Stimulated activated CD4-positive, alpha-beta T cell treated with anti-CD3 and anti-CD28 coated beads, Interleukin-15, amount 100 ng/mL, for 24 hours (primary cell): ENCODE measurements around the gene CNRIP1.
A peak's percentile ranks its signal among the peaks of the same experiment; 100 is the strongest.

Source experiments
- DNase-seq: peaks from one replicate; pipeline ENCODE4 v3.0.0-alpha.2; 2020

The CNRIP1 gene

DNA sequence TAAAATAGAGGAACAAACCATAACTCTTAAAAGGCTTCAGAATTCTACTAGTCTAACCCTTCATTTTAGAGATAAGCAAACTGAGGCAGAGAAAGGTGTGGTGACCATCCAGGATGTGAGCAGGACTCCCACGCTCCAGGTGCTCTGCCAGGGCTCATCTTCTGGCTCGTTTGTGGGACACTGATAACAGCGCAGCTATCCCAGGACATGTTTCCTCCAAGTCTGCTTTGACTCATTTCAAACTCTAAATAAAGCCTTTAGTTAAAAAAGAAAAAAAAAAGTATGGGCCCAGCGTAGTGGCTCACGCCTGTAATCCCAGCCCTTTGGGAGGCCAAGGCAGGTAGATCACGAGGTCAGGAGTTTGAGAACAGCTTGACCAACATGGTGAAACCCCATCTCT is 28.4 kb downstream of the CNRIP1 start:
- DNase-seq = no peak

DNA sequence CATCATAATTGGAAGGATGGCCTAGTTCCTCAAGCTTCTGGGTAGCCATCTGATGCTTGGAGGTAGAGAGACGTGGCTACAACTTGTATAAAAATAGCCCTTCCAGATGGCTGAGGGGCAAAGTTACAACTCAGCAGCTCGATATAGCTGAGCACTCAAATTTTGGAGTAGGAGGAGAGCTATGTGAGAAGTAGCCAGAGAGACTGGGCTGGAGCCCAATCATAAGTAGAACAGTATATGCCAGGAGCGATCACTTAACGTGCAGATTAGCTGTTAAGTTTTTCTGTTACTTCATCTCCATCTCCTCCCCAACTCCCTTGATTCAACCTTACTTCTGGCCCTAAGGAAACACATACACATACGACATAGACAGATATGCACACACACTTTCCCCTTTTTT is 28.8 kb downstream of the CNRIP1 start:
- no peak for DNase-seq

DNA sequence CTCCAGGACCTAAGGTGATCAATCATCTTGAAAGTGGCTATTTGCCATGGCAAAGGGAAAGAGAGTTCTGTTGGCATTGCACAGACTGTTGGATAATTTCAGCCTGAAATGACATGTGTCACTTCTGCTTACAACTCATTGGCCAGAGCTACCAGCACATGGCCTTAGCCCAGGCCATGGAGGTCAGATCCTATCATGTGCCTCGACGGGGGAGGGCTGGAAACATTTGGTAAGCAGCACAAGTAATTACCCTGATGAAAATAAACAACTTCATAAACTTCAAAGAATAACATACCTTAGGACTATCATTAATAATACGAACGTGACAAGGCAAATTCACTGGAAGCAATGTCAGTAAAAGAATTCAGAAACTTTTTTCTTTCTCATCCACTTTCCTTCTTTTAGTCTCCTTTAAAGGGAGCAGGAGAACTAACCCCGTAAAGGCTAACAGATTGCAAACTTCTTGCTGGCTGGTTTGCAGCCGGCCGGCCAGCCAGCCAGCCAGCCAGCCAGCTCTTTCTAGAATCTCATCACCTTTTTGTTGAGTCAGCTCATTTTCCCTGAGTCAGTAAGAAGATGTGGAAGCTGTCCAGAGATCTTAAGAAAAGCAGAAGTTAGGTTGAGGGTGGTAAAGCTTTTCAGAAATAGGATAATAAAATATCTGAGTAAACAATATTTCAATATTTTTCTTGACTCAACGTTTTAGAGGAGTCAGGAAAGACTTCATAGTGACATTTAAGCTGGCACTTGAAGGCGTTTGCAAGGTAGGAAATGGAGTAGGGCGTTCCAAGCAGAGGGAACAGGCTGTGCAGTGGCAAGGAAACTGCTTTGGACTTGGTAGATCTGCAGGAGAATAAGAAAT is 31.9 kb downstream of the CNRIP1 start:
- DNase-seq = no peak

DNA sequence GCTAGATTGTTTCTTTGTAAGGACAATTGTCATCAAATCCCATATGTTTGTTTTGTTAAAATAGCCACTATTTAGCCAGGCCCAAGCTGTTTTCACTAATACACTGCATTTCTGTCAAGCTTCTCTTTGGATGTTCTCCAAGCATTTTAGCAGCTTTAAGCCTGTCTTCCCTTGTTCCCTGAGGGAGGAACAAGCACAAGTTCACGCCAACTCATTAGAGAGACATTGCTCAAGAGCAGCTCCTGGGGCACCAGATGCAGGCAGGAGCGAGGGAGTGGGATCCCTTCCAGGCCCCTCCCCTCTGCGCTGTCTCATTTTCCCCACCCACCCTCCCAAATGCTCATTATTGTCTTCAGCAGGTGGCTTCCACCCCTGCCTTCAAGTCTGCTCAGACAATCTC is 34.9 kb downstream of the CNRIP1 start:
- no peak for DNase-seq

DNA sequence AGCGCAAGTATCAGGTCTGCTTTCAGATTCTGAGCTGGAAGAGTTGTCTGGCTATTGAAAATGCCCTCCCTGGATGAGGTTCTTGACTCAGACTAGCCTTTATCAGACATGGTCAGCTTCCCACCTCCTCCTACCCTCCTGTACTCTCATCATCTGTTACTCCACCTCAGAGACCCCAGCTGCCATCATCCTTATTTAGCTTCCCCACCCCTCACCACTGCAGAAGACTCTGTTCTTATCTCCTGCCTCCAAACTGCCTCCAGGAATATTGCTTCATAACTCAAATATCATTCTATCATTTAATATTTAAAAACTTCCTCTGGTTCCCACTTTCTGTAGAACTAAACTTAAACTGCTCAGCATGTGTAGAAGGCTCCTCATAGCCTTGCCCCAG is 36.3 kb downstream of the CNRIP1 start:
- no peak for DNase-seq

DNA sequence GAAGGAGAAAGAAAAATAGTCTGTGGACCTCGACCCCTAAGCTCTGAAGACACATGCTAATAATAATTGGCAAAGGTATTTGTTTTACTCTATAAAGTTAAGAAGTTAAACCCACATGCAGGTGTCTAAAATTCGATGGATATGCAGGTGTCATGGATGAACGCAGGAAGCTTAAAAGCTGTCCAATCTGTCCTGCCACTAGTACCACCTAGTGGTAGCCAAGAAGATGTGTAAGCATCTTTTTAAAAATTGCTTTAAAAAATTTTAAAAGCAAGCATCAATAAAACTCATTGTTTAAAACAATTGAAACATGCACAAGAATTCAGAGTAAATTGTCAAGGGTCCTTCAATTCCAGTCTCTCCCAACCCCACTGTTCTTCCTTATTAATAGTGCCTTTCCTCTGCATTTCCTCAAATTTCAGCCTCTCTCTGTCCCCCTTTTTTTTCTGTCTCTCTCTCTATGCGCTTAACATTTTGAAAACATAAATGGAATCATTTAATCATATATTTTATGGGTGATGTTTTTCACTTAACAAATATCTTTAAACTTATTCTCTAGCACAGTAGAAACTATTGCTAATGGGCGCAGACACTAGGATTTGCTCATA is 36.8 kb downstream of the CNRIP1 start:
- peak; percentile 9 for DNase-seq

DNA sequence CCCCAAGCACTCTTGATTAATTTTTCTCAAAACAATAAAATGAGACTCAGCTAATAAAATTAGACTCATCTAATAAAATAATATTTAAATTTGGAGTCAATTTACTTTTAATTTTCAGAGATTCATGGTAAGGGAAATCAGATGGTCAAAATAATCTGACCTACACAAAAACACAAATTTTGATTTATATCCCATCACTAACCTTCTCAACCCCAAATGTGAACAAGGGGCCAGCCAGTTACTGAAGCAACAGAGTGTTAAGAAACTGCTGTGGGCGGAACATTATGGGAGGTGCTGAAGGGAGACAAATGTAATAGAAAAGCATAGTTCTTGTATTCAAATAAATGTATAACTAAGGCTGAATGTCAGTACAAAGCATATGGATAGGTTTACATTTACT is 39.0 kb downstream of the CNRIP1 start:
- no peak for DNase-seq

DNA sequence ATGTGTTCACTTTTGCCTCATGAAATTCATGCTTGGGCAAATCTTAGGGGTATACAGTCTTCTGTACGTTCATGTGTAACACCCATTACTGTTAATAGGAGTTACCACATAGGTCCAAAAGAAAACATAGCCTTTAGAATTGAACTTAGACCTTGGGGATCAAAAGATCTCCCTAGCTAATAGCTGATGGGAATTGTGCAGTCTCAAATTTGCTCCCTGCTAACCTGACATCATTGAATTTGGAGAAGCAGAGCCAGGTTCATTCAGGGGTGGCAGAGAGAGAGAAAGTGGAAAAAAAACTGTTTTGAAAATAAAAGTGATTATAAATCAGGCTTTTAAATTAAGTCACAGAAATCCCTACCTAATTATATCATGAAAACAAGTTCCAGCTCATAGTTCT is 39.4 kb downstream of the CNRIP1 start:
- DNase-seq = no peak

DNA sequence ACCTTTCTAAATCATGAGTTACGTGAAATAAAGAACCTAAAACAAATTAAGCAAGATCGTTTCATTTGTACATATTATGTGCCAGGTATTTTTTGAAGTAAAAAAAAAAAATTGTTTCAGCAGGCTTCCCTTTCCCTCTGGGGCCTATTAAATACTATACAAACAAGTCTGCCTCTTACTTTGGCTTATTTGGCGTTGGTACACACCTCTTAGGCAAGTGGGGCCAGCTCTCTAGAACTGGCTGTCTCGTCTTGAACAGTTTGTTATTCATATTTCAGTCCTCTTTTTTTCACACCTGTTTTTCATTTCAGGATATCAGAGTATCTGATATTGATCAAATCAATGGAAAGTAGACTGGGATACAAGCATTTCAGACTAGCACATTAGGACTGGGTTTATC is 40.1 kb downstream of the CNRIP1 start:
- DNase-seq = no peak

DNA sequence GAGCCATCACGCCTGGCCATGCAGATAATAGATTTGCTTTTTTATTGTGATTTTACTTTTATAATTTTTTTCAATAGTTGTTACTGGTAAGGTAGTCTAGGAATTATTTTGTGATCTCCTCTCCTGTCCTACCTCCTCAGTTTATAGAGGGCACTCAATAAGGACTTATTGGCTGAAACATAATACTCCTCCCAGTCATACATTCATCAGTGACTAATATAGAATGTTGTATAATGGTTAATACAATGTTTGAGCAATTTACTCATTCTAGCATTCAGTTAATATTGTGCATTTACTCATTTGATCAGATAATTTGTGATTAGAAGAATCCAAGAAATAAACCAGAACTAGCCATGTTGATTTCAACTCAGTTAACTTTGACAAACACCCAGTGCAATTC is 41.6 kb downstream of the CNRIP1 start:
- DNase-seq = no peak

DNA sequence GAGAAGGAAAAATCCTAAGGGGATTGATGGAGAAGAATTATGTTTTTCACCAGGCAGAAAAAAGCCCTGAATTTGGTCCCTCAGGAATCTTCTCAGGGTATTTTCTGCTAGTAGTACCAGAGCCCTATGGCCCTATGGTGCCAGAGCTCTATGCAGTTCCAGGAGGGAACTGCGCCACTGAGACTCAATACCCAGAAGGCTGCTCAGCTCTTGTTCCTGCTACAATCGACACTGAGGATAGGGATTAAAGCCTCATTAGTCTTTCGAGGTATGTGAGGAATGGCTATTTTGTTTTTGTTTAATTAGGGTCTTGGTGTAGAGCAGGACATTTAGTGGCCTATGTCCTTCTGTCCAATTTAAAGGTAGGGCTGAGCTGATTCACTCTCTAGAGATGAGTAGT is 45.7 kb downstream of the CNRIP1 start:
- no peak for DNase-seq

DNA sequence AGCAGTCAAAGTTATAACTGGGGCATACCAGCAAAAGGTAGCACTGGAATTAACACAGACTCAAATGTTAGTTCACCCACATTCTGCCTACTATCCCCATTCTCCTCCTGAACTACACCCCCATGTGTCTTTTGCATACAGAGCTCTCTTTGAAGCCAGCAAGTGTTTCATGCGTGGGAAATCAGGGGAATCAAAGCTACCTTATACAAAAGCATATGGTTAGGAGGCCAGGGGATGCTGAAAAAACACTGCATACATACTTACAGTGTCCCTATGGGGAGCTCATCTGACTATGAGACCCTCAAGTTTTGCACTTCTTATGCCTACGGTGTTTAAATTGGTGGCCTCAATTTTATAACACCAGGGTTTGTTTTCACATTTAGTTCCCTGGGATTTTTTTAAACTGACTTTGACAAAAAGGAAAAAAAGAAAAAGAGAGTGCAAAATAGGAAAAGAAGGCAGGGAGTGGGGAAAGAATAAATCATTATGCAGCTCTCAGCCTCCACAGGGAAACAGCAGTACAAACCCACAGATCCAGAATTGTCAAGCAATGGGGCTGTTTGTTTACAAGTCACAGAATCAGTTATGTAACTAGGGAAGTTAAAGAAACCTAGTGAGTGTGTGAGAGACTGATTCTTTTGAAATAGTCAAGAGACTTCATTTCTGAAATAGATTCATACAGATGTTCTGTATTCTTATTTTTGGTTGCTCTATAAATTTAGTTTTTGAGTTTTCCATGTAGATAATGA is 47.3 kb downstream of the CNRIP1 start:
- DNase-seq = no peak

DNA sequence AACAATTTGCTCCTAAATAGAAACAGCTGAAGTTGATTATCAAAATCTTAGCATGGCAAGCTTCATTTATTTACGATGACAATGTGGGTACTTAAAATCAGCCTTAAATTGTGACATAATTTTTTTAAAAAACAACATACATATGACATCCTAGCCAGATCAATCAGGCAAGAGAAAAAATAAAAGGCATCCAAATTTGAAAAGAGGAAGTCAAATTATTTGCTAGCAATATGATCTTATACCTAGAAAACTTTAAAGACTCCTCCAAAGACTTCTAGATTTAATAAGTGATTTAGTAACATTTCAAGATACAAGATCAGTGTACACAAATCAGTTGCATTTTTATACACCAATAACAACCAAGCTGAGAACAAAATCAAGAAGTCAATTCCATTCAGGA is 53.1 kb downstream of the CNRIP1 start:
- no peak for DNase-seq

DNA sequence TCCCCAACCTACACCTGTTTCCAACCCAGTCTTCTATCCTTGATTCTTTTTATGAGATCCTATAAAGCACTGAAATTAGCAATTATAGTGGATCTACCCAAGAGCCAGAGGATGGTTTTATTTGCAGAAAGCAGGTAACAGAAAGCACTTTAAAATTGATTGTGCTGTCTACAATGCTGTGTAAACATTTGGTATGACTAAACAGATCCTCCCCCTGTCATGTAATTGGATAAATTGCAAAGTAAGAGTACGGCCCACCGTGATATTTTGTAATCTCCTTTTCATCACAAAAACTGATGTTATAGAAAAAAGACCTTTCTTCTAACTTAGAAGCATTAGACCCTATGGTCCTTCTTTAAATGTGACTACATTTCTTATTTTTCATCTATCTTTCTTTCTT is 56.1 kb downstream of the CNRIP1 start:
- no peak for DNase-seq

DNA sequence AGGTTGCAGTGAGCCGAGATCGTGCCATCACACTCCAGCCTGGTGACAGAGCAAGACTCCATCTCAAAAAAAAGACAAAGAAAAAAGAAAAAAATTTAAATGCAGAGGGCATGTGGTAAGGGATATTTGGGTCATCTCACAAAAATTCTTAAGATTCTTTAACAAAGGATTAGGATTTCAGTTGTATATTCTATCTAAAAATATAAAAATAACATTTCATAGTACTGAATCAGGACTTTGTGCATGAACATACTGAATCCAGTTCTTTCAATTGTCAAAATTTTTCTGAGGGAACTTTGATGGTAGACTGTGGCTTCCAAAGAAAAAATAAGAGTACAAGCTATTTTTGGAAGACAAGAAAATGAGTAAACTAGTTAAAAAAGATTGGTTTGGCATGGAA is 60.9 kb downstream of the CNRIP1 start:
- DNase-seq = no peak

DNA sequence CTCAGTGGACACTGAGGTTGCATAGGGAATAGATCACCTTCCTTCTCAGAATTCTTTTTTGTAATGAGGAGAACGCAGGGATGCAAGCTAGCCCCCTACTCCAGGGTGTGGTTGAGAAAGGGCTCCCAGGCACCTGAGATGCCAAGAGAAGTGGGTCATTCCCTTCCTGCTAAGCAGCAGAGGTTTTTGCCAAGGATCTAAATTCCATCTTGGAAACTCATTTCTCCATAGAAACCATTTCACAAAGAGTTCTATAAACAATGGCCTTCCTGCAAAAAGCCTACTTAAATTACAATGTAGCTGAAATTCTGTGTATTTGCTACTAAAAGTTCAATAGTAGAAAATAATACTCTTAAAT is 63.7 kb downstream of the CNRIP1 start:
- DNase-seq = no peak

DNA sequence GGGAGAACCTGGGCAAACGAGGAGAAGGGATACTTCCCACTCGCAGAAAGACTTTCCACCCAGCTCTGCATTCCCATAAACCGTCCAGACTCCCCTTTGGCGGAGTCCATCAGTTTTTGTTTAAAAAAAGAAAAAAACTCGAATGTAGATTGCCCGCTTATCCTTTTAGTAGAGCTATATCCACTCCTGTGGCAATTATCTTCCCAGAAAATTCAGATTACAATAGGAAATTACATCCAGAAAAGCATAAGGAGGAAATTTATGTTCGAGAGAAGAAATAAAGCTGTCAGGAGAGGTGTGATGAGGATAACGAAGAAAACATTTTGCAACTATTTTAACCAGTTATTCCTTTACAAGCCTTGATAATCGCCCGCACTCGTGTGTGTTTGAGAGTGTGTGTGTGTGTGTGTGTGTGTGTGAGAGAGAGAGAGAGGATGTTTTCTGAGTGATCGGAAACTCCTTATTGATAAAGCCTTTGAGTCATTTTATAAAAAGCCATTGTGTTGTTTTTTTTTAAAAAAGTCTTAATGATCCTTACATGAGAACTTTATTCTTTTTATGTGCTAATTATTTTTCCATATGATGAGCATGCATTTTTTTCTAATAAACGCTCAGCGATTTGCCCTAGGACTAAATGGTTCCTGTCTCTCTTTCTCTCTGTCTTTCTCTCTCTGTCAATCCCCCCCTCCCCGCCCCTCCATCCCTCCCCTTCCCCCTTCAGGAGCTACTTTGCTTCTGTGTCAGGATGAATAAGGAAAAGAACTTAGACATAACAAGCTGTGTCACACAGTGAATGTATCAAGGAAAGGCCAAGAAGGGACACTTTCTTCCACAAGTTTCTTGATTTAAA is 66.3 kb downstream of the CNRIP1 start:
- DNase-seq = peak; percentile 28

DNA sequence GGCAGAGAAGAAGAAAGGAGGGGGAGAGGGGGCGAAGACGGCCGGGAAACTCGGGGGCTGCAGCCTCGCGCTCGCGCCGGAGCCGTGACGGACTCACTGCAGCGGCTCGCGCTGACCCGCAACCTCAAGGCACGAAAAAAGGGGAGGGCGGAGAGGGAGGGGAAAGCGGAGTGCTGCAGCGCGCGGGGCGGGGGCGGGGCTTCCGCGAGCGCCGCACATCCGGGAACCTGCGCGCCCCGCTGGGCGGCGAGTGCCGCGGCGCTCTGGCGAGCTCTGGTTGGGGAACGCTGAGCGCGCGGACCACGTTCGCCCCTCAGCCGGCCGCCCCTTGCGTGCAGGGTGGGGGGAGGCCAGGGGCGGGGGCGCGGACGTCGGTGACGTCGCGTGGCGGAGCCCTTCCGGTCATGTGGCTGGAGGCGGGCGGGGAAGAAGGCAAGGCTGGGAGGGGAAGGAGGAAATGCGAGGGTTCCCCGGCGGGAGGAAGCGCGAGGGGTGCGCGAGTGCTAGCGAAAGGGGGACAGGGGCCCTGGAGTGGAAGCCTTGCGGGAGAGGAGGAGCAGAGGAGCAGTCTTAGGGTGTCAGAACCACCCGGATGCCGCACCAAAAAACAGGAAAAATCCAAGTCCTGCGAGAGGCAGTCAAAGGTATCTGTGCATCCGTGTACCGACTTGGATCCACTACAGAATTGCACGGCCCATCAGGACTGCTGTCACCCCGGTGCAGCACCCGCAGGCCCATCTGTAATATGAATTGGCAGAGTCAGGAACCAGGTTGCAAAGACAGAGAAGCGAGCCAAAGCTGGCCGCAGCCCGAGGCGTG is 67.1 kb downstream of the CNRIP1 start, which contains the start of gene PPP3R1:
TSS of gene PPP3R1 (minus strand) at position 133 of the 819 bp plus-strand sequence. CDS start 405 bp downstream, outside the sequence.
- DNase-seq = peak; percentile 95

DNA sequence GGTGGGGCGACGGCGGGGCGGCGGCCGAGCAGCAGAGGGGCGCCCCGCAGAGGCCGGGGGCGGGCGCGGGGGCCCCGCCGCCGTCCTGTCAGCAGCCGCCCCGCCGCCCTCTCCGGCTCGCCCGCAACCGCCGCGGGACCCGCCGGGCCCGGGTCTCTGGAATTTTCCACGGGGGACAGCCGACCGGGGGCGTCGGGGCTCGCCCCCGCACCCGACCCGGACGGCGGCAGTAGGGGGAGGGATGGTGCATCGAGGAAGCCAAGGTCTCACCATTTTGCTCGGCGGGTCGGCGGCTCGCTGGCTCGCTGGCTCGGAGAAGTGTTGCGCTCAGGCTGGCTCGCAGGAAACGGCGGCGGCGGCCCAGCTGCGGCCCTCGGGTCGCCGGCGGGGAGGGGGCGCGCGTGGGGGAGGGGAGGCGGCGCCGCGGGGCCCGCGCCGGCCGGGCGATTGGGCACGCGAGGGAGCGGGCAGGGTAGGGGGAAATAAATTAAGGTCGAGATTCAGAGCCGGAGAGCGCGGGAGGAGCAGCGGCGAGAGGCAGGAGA is 67.8 kb downstream of the CNRIP1 start:
- peak; percentile 54 for DNase-seq

DNA sequence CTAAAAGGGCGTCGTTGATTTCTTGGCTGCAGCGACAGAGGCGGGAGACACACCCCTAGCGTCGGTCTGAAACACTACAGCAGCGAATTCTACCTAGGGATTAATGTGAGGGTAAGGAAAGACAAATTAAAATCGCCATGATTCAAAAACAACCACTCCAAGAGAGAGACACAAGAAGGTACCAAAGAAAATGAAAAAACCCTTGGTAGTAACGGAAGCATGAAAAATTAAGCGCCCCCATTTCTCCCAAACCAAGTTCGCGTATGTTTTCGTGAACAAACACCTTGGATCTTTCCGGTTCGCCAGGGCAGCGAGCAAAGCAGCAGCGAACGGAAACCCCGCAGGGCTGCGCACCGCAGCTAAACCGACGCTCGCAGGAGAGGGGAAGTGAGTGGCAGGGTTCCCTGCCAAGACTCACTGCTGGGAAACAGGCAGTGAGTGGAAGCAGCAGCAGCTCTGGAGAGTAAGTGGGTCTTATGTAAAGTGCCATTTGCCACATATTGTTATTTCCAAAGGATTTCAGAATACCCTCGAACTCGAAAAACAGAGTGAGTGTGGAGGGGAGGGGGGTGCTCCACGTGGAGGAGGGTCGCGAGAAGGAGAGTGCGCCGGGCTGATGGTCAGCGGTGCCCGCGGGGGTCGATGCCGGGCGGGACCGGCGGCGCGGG is 68.4 kb downstream of the CNRIP1 start:
- peak; percentile 79 for DNase-seq

DNA sequence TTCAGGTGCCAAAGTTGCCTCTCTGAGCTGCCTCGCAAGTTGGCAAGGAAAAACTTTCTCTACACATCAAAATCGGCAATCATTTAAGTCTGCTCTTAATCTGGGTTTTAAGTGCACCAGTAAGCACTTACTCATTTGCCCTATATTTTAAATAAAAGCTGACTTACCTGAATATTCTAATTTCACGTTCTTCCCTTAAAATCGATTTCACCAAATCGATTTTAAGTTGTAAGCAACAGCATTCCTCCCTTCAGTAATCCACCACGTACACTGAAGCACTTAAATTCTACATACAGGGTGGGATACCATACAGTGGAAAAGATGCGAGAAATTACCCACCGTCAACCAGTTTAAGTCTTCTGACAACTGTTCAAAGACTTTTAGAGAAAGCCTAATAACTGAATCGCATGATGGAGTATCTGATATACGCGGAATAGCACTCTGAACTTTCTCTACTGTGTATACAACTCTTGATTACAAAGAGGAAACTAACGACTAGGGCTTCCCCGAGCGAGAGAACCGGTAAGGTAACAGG is 69.0 kb downstream of the CNRIP1 start:
- DNase-seq = no peak
